Spleen (tissue), 7 donors: ENCODE results near the gene MICAL2.

Source experiments
- CTCF ChIP-seq, 11 experiments: fragments of 200-600 bp in 7 of 11; fragments of 450-650 bp in 4 of 11; sonication (generic) in 4 of 11; IDR thresholded peaks in 8 of 11; conservative IDR thresholded peaks in 3 of 11; 1 replicate in 7 of 11; 2 replicates in 4 of 11; pipeline versions ENCODE4 v1.4.0 to v1.8.0; 2016 to 2021; ENCODE audit warnings: antibody characterized with exemption in 11 of 11, inconsistent platforms in 4 of 11, mild to moderate bottlenecking in 1 of 11
- POLR2A ChIP-seq, 3 donors: fragments of 450-650 bp; IDR thresholded peaks; one replicate each; pipeline ENCODE4 v1.5.1; 2017; ENCODE audit warnings: antibody characterized with exemption in 3 of 3, mild to moderate bottlenecking in 1 of 3
- POLR2AphosphoS5 ChIP-seq, 3 donors: sonication (generic); formaldehyde crosslinking; IDR thresholded peaks; one replicate each; pipeline ENCODE4 v1.5.1; 2017; ENCODE audit warnings: antibody characterized with exemption in 3 of 3
- donor health status: DM: no; HTN: no; CAD: no; lungs with moderate emphysema.
- donor health status: DM: no; HTN: no; CAD: no.
- donor health status: DM: no; HTN: no; CAD: no.

- TF ChIP-seq POLR2AphosphoS5 (IDR thresholded peaks at IDR 0.05) (no peak), CTCF (IDR thresholded peaks at IDR 0.05 in 8 of 11, conservative IDR thresholded peaks at IDR 0.05 in 3 of 11) (no peak), POLR2A (IDR thresholded peaks at IDR 0.05) (no peak)
Observed at GRCh38 chr11:12294613-12295012, 184.2 kb downstream of the MICAL2 start.
